SU-DHL-6 (cell line): Measurements from ENCODE around the gene RNF225.
"Not testable (repeated sequence)": the region's sequence is repeated elsewhere in the genome, so short reads cannot be mapped to it uniquely, and the experiment has no call there.

Experiments used
- H2AFZ ChIP-seq: fragments of 200-600 bp; sonication (generic); 2 replicates; pipeline ENCODE4 v1.6.1; 2014; ENCODE audit warnings: low read depth, mild to moderate bottlenecking, moderate library complexity, mixed read lengths, antibody characterized with exemption, low read length; ENCODE audit not compliant: severe bottlenecking
- H3F3A ChIP-seq: fragments of 200-600 bp; shearing (Covaris generic); 2 replicates; pipeline ENCODE4 v1.6.0; 2016; ENCODE audit warnings: antibody characterized with exemption, mild to moderate bottlenecking; ENCODE audit not compliant: insufficient read depth
- H3K27ac ChIP-seq: fragments of 200-600 bp; sonication (generic); 2 replicates; pipeline ENCODE4 v1.5.1; 2016; ENCODE audit warnings: low read depth, mild to moderate bottlenecking, low read length, moderate library complexity, mixed read lengths
- H3K27me3 ChIP-seq: fragments of 200-600 bp; sonication (generic), shearing (Covaris generic); 2 replicates; pipeline ENCODE4 v1.6.0; 2014; ENCODE audit warnings: mild to moderate bottlenecking, low read length
- H3K36me3 ChIP-seq: fragments of 200-600 bp; sonication (generic); 2 replicates; pipeline ENCODE4 v1.6.1; 2014; ENCODE audit warnings: mild to moderate bottlenecking, low read length, mixed read lengths
- H3K4me2 ChIP-seq: fragments of 300-600, 200-600 bp; shearing (Covaris generic), sonication (generic); 2 replicates; pipeline ENCODE4 v1.6.0; 2014; ENCODE audit warnings: low read length, low read depth, mild to moderate bottlenecking; ENCODE audit not compliant: poor library complexity, severe bottlenecking
- H3K4me3 ChIP-seq: fragments of 200-600 bp; sonication (generic); 2 replicates; pipeline ENCODE4 v1.5.1; 2014; ENCODE audit warnings: antibody characterized with exemption, low read length, mild to moderate bottlenecking, mixed read lengths; ENCODE audit not compliant: insufficient read depth, poor library complexity, severe bottlenecking
- H3K79me2 ChIP-seq: fragments of 200-600 bp; sonication (generic); 2 replicates; pipeline ENCODE4 v1.6.1; 2014; ENCODE audit warnings: mild to moderate bottlenecking, low read length, moderate library complexity; ENCODE audit not compliant: insufficient read depth
- H3K9ac ChIP-seq: fragments of 200-600 bp; sonication (generic); 2 replicates; pipeline ENCODE4 v1.7.0; 2014; ENCODE audit warnings: mild to moderate bottlenecking, low read length
- H3K9me2 ChIP-seq: fragments of 200-600 bp; sonication (generic); replicated peaks from 2 replicates; pipeline ENCODE4 v1.6.1; 2014; ENCODE audit warnings: low read length; ENCODE audit not compliant: insufficient read depth
- H3K9me3 ChIP-seq: fragments of 200-600 bp; sonication (generic); 2 replicates; pipeline ENCODE4 v1.6.1; 2014; ENCODE audit warnings: low read length, mixed read lengths; ENCODE audit not compliant: insufficient read depth
- H4K20me1 ChIP-seq: fragments of 200-600 bp; sonication (generic); 2 replicates; pipeline ENCODE4 v1.6.1; 2014; ENCODE audit warnings: low read depth, mild to moderate bottlenecking, antibody characterized with exemption, low read length, moderate library complexity, mixed read lengths
- EZH2phosphoT487 ChIP-seq: fragments of 200-600 bp; sonication (generic), shearing (Covaris generic); conservative IDR thresholded peaks from 2 replicates; pipeline ENCODE4 v1.6.1; 2018; ENCODE audit warnings: mild to moderate bottlenecking, antibody characterized with exemption, low read length, moderate library complexity, mixed read lengths
- TF ChIP-seq, protein P1 (sequence below): fragments of 200-600 bp; sonication (generic); IDR thresholded peaks from one replicate; pipeline ENCODE4 v1.5.1; 2017; ENCODE audit warnings: antibody characterized with exemption, mild to moderate bottlenecking, low read length, moderate library complexity; ENCODE audit not compliant: insufficient read depth, poor library complexity, severe bottlenecking

RNF225 gene

DNA sequence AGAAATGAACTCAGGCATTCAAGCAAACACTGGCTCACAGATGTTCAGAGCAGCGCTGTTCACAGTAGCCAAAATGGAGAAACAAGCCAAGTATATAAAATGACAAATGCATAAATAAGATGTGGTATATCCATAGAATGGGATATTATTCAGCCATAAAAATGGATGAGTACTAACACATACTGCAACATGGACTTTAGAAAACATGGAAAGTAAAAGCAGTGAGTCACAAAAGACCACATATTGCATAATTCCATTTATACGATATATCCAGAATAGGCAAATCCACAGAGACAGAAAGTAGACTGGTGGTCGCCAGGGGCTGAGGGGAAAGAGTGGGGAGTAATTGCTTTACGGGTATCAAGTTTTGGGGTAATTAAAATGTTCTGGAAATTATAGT, 21.3 kb upstream of the RNF225 start:
- H3F3A ChIP-seq, result no peaks in the 10 kb centered on the region
- no peak for TF ChIP-seq EZH2phosphoT487
- TF ChIP-seq, protein P1, sequence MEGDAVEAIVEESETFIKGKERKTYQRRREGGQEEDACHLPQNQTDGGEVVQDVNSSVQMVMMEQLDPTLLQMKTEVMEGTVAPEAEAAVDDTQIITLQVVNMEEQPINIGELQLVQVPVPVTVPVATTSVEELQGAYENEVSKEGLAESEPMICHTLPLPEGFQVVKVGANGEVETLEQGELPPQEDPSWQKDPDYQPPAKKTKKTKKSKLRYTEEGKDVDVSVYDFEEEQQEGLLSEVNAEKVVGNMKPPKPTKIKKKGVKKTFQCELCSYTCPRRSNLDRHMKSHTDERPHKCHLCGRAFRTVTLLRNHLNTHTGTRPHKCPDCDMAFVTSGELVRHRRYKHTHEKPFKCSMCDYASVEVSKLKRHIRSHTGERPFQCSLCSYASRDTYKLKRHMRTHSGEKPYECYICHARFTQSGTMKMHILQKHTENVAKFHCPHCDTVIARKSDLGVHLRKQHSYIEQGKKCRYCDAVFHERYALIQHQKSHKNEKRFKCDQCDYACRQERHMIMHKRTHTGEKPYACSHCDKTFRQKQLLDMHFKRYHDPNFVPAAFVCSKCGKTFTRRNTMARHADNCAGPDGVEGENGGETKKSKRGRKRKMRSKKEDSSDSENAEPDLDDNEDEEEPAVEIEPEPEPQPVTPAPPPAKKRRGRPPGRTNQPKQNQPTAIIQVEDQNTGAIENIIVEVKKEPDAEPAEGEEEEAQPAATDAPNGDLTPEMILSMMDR, result no peak
- no peak overlapping the region for H3K4me3 ChIP-seq
- H3K36me3 ChIP-seq, result no peaks in the 10 kb centered on the region
- H3K9ac ChIP-seq, result no peak overlapping the region
- no peaks in the 10 kb centered on the region for H4K20me1 ChIP-seq
- no peak overlapping the region for H3K27ac ChIP-seq
- no peaks in the 10 kb centered on the region for H3K9me2 ChIP-seq
- no peak overlapping the region for H2AFZ ChIP-seq
- H3K4me2 ChIP-seq, result no peak overlapping the region
- no peaks in the 10 kb centered on the region for H3K9me3 ChIP-seq
- no peaks in the 10 kb centered on the region for H3K27me3 ChIP-seq
- H3K79me2 ChIP-seq, result no peaks in the 10 kb centered on the region

DNA sequence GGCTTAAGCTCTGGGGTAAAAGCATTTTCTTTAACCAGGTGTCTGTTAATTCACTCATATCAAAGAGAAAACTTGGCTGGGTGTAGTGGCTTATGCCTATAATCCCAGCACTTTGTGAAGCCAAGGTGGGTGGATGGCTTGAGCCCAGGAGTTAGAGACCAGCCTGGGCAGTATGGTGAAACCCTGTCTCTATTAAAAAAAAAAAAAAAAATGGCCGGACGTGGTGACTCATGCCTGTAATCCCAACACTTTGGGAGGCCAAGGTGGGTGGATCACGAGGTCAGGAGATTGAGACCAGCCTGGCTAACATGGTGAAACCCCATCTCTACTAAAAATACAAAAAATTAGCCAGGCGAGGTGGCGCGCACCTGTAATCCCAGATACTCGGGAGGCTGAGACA, 18.7 kb upstream of the RNF225 start:
- not testable (repeated sequence) for H3F3A ChIP-seq, H3K27me3 ChIP-seq, H3K36me3 ChIP-seq, H3K79me2 ChIP-seq, H3K4me2 ChIP-seq, H3K9me2 ChIP-seq, H3K4me3 ChIP-seq, H2AFZ ChIP-seq, H4K20me1 ChIP-seq, H3K9me3 ChIP-seq, H3K27ac ChIP-seq, H3K9ac ChIP-seq

DNA sequence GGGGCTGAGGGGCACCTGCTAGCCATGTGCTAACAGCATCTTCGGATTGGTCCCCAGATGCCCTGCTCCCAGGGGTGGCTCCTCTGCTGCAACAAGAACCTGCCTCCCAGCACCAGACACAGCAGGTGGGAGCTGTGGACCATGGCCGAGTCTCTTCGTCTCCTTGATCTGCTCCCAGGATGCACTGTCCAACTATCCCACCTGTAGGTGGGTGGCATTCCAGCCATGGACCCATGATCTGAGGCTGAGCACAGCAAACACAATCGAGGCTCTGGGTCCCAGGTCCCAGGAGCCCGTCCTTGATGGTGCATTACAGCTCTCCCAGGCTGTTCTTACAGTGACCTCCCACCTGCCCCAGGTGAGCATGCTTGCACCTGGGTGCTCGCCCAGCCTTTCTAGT, 16.2 kb upstream of the RNF225 start:
- no peak overlapping the region for H3K9ac ChIP-seq
- H3K4me3 ChIP-seq, result no peak overlapping the region

DNA sequence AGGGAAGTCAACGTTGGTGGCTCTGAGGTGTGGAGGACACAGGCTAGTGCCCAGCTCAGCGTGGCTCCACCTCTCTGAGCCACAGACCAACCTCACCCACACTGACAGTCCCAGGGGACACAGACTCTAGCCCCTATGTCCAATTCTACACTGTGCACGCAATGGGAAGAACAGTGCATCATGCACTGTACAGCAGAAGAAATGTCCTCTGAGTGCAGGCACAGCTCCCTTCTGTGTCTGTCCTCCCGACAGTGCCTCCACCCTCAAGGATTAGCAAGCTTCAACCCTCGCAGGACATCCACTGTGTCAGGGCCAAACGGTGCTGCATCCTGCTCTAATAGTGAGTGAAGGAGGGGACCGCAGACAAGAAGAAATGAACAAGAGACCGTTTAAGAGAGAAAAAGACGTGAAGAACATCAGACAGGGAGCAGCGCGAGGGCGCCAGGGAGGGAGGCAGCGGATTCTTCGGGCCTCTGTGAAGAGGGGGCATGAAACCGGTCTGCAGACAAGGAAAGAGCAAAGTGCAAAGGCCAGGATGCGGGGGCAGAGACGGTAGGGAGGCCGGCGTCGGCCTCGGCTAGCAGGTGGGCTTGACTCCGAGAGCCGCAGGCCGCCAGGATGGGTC, 15.3 kb upstream of the RNF225 start:
- H3K4me2 ChIP-seq, result peak overlapping the region; percentile 79
- no peaks in the 10 kb centered on the region for H3K36me3 ChIP-seq
- H3K27me3 ChIP-seq, result no peaks in the 10 kb centered on the region
- peak overlapping the region; percentile 86 for H3K9ac ChIP-seq
- H3K79me2 ChIP-seq, result peaks cover 3% of the 10 kb centered on the region; the same call in 1 of the 2 replicates
- H2AFZ ChIP-seq, result peak overlapping the region; percentile 29
- H3F3A ChIP-seq, result peaks cover 10% of the 10 kb centered on the region
- H3K4me3 ChIP-seq, result peak overlapping the region; percentile 61
- no peaks in the 10 kb centered on the region for H4K20me1 ChIP-seq
- no peaks in the 10 kb centered on the region for H3K9me3 ChIP-seq
- peak overlapping the region; percentile 75 for H3K27ac ChIP-seq
- H3K9me2 ChIP-seq, result no peaks in the 10 kb centered on the region
- no peak for TF ChIP-seq EZH2phosphoT487
- TF ChIP-seq, protein P1, result no peak

More for the DNA sequence above, 16.2 kb upstream of the RNF225 start:
- no peaks in the 10 kb centered on the region for H3K9me3 ChIP-seq
- peaks cover 3% of the 10 kb centered on the region; the same call in 1 of the 2 replicates for H3K79me2 ChIP-seq
- H4K20me1 ChIP-seq, result no peaks in the 10 kb centered on the region
- H3K4me2 ChIP-seq, result peak overlapping the region; percentile 79
- no peaks in the 10 kb centered on the region for H3K9me2 ChIP-seq
- no peaks in the 10 kb centered on the region for H3K27me3 ChIP-seq
- no peak overlapping the region for H2AFZ ChIP-seq
- H3K27ac ChIP-seq, result no peak overlapping the region
- TF ChIP-seq EZH2phosphoT487, result no peak
- TF ChIP-seq, protein P1, result no peak
- H3K36me3 ChIP-seq, result no peaks in the 10 kb centered on the region
- H3F3A ChIP-seq, result peaks cover 10% of the 10 kb centered on the region
